DMS79 treated with DMSO at 0.1 percent for 48 hours (cell line): ENCODE data around the gene RPH3AL.
"Not testable (repeated sequence)": the region's sequence is repeated elsewhere in the genome, so short reads cannot be mapped to it uniquely, and the experiment has no call there.

Source experiments
- DNase-seq: peaks from one replicate; lab custom pipeline; 2025; lab: John Stamatoyannopoulos, UW

Gene RPH3AL

DNA sequence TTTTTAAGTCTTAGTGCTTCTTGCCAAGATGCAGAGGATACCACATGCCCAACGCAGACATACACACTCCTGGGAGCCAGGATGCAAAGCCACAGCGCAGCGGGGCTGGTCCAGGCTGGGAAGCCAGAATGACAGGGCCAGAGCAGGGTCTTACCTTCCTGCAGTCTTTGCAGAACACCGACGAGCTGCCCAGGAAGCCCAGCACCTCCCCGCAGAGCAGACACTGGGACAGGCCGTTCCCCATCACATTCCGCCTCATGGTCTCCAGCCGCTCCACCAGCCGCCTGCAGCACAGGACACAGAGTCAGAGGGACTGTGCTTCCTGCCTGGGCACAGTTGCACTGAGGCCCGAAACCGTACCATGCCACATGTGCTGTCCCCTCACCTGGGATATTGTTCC is 33.3 kb downstream of the RPH3AL start:
- DNase-seq = no peak

DNA sequence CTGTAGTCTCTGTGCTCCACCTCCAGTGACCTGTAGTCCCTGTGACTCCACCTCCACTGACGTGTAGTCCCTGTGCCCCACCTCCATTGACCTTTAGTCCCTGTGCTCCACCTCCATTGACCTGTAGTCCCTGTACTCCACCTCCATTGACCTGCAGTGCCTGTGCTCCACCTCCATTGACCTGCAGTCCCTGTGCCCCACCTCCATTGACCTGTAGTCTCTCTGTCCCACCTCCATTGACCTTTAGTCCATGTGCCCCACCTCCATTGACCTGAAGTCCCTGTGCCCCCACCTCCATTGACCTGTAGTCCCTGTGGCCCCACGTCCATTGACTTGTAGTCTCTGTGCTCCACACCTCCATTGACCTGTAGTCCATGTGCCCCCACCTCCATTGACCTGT is 35.5 kb downstream of the RPH3AL start:
- not testable (repeated sequence) for DNase-seq

DNA sequence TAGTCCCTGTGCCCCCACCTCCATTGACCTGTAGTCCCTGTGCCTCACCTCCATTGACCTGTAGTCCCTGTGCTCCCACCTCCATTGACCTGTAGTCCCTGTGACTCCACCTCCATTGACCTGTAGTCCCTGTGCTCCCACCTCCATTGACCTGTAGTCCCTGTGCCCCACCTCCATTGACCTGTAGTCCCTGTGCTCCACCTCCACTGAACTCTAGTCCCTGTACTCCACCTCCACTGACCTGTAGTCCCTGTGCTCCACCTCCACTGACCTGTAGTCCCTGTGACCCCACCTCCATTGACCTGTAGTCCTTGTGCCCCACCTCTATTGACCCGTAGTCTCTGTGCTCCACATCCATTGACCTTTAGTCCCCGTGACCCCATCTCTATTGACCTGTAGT is 37.2 kb downstream of the RPH3AL start:
- not testable (repeated sequence) for DNase-seq

DNA sequence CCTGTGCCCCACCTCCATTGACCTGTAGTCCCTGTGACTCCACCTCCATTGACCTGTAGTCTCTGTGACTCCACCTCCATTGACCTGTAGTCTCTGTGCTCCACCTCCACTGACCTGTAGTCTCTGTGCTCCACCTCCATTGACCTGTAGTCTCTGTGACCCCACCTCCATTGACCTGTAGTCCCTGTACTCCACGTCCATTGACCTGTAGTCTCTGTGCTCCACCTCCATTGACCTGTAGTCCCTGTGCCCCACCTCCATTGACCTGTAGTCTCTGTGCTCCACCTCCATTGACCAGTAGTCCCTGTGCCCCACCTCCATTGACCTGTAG is 38.0 kb downstream of the RPH3AL start:
- not testable (repeated sequence) for DNase-seq

DNA sequence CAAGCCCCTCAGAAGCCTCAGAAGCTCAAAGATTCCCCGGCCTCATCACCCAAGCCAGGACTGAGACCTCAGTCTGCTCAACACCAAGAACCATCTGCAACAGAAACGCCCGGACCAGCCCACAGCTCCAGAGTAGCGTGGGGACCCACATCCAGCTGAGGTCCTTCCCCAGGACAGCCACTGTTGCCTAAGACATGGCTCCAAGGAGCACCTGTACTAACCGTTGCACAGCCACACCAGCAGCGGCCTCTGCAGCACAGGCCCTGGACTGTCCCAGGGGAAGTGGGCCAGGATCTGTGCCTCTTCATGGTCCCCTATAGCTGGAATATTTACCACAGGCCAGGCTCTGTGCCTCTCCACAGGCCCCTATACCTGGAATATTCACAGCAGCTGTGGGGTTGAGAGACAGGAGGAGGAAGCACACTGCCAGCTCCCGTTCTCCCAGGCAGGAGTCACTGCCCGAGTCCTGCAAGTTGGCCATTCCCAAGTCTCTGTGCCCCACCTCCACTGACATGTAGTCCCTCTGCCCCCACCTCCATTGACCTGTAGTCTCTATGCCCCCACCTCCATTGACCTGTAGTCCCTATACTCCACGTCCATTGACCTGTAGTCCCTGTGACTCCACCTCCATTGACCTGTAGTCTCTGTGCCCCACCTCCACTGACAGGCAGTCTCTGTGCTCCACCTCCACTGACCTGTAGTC is 38.5 kb downstream of the RPH3AL start:
- no peak for DNase-seq

DNA sequence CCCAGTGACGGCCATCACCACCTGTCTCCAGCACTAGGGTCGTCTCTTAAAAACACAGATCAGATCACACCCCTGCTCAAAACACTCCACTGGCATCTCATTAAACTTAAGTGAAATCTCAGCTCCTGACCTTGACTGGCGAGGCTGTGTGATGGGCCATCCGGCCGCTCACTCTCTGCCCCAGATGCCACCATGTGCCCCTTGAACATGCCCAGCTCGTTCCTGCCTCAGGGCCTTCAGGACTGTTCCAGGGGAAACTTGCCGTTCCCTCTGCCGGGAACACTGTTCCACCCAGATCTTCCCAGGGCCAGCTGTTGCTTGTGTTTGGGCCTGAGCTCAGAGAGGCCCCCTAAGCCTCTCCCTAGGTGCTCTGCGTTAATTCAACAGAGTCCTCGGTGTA is 39.4 kb downstream of the RPH3AL start:
- DNase-seq = no peak

DNA sequence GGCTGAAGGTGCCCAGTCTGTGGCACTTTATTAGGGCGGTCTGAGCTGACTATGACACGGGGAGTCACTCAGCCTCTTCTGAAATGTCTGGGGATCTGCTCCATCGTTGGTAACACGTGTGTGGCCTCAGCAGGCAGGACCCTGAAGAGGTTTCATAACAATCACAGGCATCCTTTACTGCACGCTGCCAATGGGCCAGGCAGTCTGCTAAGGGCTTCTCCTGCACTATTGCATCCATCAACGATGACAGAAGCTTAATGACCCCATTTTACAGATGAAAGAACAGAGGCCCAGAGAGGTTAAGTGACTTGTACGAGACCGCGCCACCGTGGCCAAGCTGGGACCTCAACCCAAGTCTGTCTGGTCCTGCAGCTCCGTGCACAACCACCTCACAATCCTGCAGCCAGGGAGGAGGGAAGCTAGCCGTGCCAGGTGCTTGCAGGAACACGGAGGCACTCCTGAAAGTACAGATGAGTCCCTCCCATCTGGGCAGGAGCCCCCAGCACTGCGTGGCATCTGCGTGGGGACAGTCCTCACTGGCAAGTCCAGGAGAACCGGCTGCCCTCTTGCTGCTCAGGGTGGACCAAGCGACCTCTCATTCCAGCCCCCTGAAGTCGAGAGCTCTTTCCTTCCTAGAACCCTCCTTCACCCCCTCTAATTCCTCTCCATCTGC is 40.0 kb downstream of the RPH3AL start:
- no peak for DNase-seq

DNA sequence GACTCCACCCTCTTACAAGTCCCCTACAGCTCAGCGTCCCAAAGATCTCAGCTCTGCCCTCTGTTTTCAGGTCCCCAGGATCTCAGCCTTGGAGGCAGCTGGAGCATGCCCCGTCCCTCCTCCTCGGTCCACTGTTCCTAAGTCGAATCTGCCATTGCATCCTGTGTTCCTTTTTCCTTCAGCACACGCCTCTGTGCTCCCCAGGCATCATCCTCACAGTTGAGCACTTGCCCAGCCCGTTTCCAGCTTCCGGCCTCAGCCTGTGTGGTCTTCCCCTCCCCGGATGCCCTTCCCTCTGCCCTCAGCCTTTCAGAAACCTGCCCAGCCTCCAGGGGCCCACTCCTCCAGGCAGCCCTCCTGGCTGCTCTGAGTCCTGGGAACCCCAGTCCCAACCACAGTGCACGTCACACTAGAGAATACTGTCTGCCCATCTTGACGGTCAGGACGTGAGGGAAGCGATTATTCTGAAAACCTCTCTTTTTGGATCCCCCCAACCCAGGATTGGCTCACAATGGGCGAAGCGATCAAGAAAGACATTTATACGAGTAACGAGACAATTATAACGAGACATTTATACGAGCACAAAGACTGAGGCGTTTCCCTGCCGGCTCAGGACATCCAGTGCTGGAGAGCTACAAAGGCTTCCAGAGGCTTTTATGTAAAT is 41.4 kb downstream of the RPH3AL start:
- DNase-seq = no peak

DNA sequence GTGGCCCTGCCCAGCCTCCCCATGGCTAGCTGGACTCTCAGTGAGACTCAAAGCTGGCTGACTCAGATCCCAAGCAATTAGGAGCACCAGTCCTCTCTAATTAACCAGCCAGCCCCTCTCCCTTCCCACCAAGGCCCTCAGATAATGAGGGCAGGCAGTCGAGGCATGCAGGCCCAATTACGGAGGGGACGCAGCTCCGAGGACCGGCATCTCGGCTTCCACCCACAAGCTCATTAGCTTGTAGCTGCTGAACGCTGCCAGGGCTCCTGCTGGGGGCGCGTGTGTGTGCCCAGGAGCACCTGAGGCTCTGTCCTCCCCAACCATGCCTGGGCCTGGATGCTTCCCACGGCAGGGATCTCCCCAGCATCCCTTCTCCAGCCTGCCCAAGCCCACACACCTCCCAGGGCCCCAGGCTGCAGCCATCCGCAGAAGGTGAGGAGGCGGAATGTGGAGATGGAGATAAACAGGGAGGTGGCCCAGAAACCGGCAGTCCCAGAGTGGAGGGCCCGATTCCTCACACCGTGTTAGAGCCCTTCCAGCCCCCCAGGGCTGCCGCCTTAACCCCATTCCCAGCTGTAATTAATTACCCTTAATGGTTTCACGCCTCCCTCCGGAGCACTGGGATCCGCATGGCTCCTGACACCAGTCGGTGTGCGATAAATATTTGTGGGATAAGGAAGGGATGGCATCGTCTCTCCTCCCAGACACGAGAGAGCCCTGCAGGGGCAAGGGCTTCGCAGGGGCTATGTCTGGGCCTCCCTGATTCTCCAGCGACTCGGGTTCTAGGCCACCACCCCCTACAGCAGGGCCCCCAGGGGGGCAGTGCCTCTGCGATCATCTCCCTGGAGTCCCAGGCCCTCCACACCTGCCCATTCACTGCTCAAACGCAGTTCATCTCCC is 42.2 kb downstream of the RPH3AL start:
- DNase-seq = no peak

DNA sequence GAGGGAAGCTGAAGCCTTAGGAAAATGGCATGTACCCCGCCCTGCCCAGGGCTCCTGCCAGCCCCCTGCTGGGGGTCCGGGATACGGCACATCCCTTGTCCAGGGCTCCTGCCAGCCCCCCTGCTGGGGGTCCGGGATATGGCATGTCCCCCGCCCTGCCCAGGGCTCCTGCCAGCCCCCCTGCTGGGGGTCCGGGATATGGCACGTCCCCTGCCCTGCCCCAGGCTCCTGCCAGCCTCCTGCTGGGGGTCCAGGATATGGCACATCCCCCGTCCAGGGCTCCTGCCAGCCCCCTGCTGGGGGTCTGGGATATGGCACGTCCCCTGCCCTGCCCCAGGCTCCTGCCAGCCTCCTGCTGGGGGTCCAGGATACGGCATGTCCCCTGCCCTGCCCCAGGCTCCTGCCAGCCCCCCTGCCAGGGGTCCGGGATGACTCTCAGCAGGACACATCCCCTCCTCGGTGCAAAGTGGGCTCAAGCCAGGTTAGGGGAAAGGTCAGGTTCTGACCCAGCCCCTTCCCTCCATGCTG is 43.2 kb downstream of the RPH3AL start:
- DNase-seq = no peak

DNA sequence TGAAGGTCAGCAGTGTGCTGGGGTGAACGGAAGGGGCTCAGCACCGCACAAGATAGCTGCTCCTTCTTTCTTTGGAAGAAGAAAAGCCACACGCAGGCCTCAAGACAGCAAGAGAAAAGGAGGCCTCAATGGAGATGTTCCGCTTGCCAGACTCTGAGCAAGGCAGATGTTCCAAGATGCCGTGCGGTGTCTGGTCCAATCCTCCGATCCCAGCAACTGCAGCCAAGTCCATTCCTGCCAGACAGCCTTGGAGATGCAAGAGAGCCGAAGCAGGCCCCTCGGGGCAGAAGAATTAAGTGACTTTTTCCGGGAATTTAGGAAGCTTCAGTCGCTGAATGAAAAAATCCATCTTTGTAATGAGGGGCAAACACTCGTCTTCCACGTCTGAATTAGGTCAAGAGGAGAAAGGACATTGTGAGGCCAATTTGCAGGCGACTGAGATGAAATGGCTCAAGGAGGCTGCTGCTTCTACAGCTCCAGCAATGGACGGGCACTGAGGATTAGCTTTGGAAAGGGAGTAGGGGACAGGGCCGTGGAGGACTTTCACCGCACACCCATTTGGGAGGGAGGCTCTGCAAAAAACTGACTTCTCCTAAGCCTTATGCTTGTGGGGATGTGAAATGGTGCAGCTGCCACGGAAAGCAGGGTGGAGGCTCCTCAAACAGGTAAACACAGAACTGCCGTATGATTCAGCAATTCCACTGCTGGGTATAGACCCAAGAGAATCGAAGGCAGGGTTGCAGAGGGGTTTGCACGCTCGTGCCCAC is 44.7 kb downstream of the RPH3AL start:
- DNase-seq = no peak

DNA sequence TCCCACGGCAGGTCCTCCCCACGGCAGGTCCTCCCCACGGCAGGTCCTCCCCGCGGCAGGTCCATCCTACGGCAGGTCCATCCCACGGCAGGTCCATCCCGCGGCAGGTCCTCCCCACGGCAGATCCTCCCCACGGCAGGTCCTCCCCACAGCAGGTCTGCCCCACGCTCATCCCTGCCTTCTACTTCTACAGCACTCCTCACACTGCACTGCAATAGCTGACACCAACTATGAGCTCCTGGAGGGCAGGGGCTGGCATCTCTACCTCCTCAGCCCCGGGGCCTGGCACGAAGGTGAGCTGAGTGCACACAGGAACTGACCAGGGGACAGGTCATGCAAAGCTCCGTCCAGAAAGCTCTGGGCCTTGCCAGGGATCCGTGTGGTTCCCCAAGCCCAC is 45.3 kb downstream of the RPH3AL start:
- DNase-seq = no peak

DNA sequence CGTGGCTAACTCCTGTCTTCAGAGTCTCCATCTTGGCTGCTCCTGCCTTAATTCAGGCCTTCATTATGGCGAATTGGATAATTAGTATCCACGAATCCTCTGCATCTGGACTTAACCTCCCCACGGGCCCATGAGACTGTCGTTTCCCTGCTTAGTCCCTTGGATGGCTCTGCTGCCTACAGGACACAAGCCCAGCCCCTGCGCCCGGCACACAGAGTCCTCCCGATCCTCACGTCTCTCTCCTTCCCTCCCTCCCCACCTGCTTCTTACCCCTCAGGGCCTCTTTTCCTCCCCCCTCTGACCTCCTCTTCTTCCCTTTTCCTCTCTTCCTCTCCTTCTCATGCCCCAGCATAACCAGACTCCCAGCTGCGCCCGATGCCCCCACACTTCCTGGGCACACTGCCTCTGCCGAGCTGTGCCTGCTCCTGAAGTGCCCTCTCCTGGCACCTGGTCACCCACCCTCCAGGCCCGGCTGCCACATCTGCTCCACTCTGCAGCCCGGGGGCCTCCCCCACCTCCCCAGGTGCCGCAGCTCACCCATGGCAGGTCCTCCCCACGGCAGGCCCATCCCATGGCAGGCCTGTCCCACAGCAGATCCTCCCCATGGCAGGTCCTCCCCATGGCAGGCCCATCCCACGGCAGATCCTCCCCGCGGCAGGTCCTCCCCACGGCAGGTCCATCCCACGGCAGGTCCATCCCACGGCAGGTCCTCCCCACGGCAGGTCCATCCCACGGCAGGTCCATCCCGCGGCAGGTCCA is 45.9 kb downstream of the RPH3AL start:
- no peak for DNase-seq

DNA sequence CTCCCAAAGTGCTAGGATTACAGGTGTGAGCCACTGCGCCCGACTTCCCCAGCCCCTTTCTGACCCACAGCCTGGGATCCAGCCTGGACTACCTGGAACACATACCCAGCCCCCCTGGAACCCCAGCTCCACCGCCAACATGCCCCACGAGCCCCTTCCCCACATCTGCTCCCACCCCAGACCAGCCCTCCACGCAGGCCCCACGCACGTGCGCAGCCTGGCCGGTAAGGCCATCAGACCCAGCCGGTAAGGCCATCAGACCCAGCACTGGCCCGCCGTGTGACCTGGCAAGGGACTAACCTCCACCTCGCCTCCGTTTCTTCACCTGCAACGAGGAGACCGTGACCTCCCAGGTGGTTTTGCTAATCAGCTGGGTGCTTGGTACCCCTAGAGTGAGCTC is 46.5 kb downstream of the RPH3AL start:
- DNase-seq = no peak

DNA sequence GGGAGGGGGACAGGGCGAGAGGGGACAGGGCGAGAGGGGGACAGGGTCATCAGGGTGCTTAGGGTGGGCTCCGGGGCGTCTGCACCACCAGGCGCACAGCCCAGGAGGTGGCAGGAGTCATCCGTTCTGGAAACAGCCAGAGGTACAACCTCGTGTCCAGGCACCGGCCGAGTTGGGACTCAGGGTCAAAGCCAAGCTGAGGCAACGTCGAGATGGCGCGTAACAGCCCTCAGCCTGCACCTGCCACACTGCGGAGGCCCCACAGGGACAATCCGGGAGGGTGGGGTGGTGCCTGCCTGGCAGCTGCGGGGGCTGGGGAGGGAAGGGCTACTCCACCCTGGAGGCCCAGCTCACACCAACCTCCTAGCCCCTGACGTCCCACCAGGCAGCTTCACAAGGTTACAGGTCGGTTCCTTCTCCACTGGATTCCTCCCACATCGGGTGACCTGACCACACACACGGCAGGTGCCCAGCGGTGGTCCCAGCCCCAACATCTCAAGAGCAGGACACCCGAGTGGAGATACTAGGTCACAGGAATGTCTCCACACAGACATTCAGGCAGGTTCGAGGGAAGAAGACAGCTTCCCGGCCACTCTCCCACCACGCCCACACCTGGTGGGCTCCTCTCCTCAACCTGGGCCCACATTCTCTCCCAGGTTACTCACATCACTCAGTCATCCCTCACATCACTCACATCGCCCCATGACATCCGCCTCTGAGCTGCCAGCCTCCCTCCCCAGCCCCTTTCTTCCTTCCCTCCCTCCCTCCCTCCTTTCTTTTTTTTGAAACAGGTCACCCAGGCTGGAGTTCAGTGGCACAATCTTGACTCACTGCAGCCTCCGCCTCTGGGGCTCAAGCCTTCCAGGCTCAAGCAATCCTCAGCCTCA is 47.3 kb downstream of the RPH3AL start:
- DNase-seq = no peak

DNA sequence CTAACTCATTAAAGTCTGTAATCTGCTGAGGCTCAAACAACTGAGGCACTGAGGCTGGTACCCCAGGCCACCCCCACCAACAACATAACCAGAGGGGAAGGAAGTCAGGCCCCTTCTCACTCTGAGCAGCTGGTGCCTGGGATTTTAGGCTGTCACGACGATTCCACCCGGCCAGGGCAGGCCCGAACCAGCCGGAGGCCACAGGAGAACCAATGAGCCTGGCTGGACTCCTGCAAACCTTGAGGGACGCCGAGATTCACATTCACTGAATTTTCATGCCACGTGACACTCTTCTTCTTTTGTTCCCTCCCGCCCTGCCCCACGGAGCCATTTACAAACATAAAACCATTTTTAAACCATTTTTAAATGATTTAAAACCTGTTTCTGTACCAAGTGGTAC is 48.1 kb downstream of the RPH3AL start:
- DNase-seq = no peak

DNA sequence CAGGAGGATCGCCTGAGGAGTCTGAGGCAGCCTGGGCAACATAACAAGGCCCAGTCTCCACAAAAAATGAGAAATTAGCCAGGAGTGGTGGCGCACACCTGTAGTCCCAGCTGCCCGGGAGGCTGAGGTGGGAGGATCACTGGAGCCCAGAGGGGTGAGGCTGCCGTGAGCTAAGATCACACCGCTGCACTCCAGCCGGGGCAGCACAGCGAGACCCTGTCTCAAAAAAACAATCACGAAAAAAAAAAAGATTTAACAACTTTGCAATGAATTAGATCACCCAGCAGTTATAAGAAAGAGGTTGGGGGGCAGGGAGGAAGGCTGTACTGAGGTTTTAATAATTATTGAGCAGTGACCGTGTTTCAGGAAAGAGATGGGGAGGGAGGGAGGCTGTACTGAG is 49.4 kb downstream of the RPH3AL start:
- no peak for DNase-seq

DNA sequence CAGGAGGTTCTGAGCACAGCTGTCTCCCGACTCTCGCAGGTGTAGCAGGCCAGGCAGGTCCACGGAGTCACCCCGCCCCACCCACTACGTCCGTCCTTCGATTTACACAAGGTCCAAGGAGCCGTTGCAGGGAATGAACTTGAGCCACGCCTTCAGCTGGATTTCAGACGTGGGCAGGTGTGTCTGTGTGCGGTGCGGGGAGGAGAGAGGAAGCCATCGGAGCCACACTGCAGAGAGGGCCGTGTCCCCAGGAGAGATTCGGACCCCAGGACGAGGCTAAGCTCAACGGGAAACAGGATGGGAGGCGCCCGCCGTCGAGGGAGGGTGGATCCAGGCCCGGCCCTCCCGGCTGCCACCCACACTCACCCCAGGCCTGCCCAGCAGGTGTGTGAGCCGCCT is 50.3 kb downstream of the RPH3AL start:
- no peak for DNase-seq

DNA sequence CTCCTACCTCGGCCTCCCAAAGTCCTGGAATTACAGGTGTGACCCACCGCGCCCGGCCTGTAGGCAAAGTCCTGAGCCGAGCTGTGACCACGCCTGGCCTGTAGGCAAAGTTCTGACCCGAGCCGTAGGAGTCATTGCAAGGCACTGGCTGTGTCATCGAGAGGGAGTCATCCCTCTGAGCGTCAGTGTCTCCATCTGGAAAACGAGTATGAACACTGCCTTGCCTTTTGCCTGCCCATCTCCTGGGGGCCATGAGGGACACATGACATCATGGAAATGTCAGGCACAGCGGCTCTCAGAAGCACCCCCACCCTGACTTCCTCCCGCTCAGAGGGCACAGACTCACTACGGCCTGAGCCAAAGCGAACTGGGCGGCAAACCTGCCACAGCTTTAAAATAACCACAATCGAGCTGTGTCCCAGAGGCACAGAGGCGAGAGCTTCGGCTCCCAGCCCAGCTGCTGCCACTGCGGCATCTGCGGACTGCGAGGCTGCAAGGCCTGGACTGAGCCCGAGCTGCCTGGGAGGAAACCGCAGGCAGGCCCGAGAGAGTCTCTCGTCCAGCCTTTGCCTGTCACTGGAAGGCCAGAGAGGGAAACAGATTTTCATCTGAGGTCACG is 50.8 kb downstream of the RPH3AL start:
- no peak for DNase-seq
